ENCODE data around the gene BICD1. TPM values are rescaled to one million over a fixed set of nuclear protein-coding genes. Genes with fewer than 3 reads are reported as not detected.

The BICD1 gene
- total and polyA plus RNA-seq, 2 of the 13 experiments (the other 11 are each of a cell fraction or from before 2014, with no cell fraction given): 4.5 to 5.2 TPM

DNA sequence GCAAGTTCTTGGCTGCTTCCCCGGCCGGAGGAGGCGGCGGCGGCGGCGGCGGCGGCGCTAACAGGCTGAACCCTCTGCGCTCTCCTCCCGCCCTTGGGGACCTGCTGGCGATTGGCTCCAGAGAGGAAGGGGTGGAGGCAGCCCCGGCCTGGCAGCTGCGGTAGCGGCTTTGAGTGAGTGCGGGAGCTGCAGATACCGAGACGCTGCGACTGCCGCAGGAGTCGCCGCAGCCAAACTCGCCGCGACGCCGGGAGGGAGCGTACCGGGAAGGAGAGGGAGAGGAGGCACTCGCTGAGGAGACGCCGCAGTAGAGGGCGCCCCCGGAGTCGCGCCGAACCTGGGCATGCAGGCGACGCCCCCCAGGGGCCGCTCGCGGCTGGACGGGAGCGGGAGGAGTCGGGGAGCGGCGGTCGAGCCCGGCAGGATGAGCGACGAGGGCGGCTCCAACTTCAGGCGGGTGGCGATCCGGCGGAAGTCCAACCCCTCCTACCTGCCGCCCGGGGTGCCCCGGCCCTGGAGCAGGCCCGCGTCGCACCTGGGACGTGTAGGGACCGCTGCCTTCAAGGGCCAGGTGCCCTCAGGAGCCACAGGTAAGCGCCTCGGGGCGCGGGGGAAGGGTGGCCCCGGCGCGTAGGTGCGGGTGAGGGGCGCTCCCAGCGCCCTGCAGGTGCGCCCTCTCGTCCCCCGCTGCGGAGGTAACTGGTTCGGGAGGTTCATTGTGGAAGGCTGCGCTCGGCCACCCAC is 292.9 kb downstream of the BICD1 start, which contains the start of gene FGD4 (continued):
- TF ChIP-seq, protein P1, sequence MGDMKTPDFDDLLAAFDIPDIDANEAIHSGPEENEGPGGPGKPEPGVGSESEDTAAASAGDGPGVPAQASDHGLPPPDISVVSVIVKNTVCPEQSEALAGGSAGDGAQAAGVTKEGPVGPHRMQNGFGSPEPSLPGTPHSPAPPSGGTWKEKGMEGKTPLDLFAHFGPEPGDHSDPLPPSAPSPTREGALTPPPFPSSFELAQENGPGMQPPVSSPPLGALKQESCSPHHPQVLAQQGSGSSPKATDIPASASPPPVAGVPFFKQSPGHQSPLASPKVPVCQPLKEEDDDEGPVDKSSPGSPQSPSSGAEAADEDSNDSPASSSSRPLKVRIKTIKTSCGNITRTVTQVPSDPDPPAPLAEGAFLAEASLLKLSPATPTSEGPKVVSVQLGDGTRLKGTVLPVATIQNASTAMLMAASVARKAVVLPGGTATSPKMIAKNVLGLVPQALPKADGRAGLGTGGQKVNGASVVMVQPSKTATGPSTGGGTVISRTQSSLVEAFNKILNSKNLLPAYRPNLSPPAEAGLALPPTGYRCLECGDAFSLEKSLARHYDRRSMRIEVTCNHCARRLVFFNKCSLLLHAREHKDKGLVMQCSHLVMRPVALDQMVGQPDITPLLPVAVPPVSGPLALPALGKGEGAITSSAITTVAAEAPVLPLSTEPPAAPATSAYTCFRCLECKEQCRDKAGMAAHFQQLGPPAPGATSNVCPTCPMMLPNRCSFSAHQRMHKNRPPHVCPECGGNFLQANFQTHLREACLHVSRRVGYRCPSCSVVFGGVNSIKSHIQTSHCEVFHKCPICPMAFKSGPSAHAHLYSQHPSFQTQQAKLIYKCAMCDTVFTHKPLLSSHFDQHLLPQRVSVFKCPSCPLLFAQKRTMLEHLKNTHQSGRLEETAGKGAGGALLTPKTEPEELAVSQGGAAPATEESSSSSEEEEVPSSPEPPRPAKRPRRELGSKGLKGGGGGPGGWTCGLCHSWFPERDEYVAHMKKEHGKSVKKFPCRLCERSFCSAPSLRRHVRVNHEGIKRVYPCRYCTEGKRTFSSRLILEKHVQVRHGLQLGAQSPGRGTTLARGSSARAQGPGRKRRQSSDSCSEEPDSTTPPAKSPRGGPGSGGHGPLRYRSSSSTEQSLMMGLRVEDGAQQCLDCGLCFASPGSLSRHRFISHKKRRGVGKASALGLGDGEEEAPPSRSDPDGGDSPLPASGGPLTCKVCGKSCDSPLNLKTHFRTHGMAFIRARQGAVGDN (CRISPR knock-in tag; IDR thresholded peaks at IDR 0.05): peak; percentile 93
- TF ChIP-seq TEAD3 (CRISPR knock-in tag; optimal IDR thresholded peaks at IDR 0.05; ENCODE audit: borderline replicate concordance) (peak; percentile 61), ZNF44 (CRISPR knock-in tag; IDR thresholded peaks at IDR 0.05) (no peak), HCFC1 (IDR thresholded peaks at IDR 0.05; ENCODE audit: low read depth, low read length) (no peak), ZBTB21 (CRISPR knock-in tag; IDR thresholded peaks at IDR 0.05) (no peak), ZNF713 (CRISPR knock-in tag; IDR thresholded peaks at IDR 0.05) (no peak), SOX6 (IDR thresholded peaks at IDR 0.05) (no peak), SOX6 (CRISPR knock-in tag; IDR thresholded peaks at IDR 0.05) (peak; percentile 57), ZNF775 (CRISPR knock-in tag; IDR thresholded peaks at IDR 0.05; ENCODE audit: borderline replicate concordance) (no peak), CCDC6 (CRISPR knock-in tag; IDR thresholded peaks at IDR 0.05) (peak; percentile 65; the same call in 1 of the 2 replicates), WIZ (CRISPR knock-in tag; IDR thresholded peaks at IDR 0.05) (no peak), RELA (CRISPR knock-in tag; IDR thresholded peaks at IDR 0.05) (no peak), SUZ12 (IDR thresholded peaks at IDR 0.05; ENCODE audit: low read depth, low read length) (no peak), CAMTA2 (CRISPR knock-in tag; IDR thresholded peaks at IDR 0.05; ENCODE audit: borderline replicate concordance) (no peak; the same call in 1 of the 2 replicates), ZNF768 (CRISPR knock-in tag; IDR thresholded peaks at IDR 0.05) (peak; percentile 21; the same call in 1 of the 2 replicates), YY1 (IDR thresholded peaks at IDR 0.05; ENCODE audit: insufficient read depth, insufficient replicate concordance, low read depth, low read length) (peak; percentile 12), ZNF678 (CRISPR knock-in tag; IDR thresholded peaks at IDR 0.05) (peak; percentile 85; the same call in 1 of the 2 replicates), ESRRA (CRISPR knock-in tag; IDR thresholded peaks at IDR 0.05; ENCODE audit: low read depth) (peak; percentile 56; the same call in 1 of the 2 replicates)
- TF ChIP-seq, protein P2, sequence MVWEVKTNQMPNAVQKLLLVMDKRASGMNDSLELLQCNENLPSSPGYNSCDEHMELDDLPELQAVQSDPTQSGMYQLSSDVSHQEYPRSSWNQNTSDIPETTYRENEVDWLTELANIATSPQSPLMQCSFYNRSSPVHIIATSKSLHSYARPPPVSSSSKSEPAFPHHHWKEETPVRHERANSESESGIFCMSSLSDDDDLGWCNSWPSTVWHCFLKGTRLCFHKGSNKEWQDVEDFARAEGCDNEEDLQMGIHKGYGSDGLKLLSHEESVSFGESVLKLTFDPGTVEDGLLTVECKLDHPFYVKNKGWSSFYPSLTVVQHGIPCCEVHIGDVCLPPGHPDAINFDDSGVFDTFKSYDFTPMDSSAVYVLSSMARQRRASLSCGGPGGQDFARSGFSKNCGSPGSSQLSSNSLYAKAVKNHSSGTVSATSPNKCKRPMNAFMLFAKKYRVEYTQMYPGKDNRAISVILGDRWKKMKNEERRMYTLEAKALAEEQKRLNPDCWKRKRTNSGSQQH (CRISPR knock-in tag; IDR thresholded peaks at IDR 0.05; ENCODE audit: low read depth): no peak
- TF ChIP-seq, protein P3, sequence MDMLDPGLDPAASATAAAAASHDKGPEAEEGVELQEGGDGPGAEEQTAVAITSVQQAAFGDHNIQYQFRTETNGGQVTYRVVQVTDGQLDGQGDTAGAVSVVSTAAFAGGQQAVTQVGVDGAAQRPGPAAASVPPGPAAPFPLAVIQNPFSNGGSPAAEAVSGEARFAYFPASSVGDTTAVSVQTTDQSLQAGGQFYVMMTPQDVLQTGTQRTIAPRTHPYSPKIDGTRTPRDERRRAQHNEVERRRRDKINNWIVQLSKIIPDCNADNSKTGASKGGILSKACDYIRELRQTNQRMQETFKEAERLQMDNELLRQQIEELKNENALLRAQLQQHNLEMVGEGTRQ (IDR thresholded peaks at IDR 0.05; ENCODE audit: low read depth, low read length): no peak
- TF ChIP-seq, protein P3 (CRISPR knock-in tag; IDR thresholded peaks at IDR 0.05; ENCODE audit: borderline replicate concordance): no peak

All from HepG2 (cell line).